Mononuclear cell (primary cell): Measurements from ENCODE around the gene FGGY. TPM values are rescaled to one million over a fixed set of nuclear protein-coding genes. Genes with fewer than 3 reads are reported as not detected.

Experiments
- H3K27me3 ChIP-seq: 2 replicates; pipeline ENCODE4 v1.6.0; 2011; ENCODE audit warnings: low read length, control low read depth; ENCODE audit not compliant: insufficient read depth
- H3K4me1 ChIP-seq: 2 replicates; pipeline ENCODE4 v1.5.1; 2011; ENCODE audit warnings: mild to moderate bottlenecking, low read length, control low read depth; ENCODE audit not compliant: insufficient read depth
- H3K4me3 ChIP-seq: 2 replicates; pipeline ENCODE4 v1.5.1; 2011; ENCODE audit warnings: mild to moderate bottlenecking, low read length, moderate library complexity
- H3K9me3 ChIP-seq: 2 replicates; pipeline ENCODE4 v1.5.1; 2011; ENCODE audit warnings: low read depth, mild to moderate bottlenecking, control low read depth, low read length
- total RNA-seq: library from RNA; depleted of rRNA; stranded (reverse); fragments of >200 nt; gene quantifications from one replicate; pipeline ENCODE4 v1.2.3, GENCODE V29; 2012

Gene FGGY
- total RNA-seq, 1 donor = 15.2 TPM

GRCh38 chr1:59693406-59693805 lies 396.5 kb downstream of the FGGY start:
- Histone ChIP-seq H3K4me1 (peaks cover 54% of the 10 kb centered on the region), H3K9me3 (no peaks in the 10 kb centered on the region), H3K27me3 (no peaks in the 10 kb centered on the region), H3K4me3 (no peak overlapping the region)

GRCh38 chr1:59695252-59695651 lies 398.4 kb downstream of the FGGY start:
- no peaks in the 10 kb centered on the region for H3K9me3 ChIP-seq
- no peak overlapping the region for H3K4me3 ChIP-seq
- H3K27me3 ChIP-seq = no peaks in the 10 kb centered on the region
- H3K4me1 ChIP-seq = peaks cover 48% of the 10 kb centered on the region

- peaks cover 48% of the 10 kb centered on the region for H3K4me1 ChIP-seq
- H3K4me3 ChIP-seq = no peak overlapping the region
Measured at GRCh38 chr1:59696421-59697115, 399.7 kb downstream of the FGGY start.

GRCh38 chr1:59697150-59697800 lies 400.4 kb downstream of the FGGY start:
- no peaks in the 10 kb centered on the region for H3K9me3 ChIP-seq
- no peaks in the 10 kb centered on the region for H3K27me3 ChIP-seq
- peaks cover 47% of the 10 kb centered on the region for H3K4me1 ChIP-seq
- H3K4me3 ChIP-seq = no peak overlapping the region

More at GRCh38 chr1:59696421-59697115, 399.7 kb downstream of the FGGY start:
- Histone ChIP-seq H3K27me3 (no peaks in the 10 kb centered on the region), H3K9me3 (no peaks in the 10 kb centered on the region)

GRCh38 chr1:59698386-59698785 lies 401.5 kb downstream of the FGGY start:
- Histone ChIP-seq H3K4me1 (peaks cover 36% of the 10 kb centered on the region), H3K27me3 (no peaks in the 10 kb centered on the region), H3K9me3 (no peaks in the 10 kb centered on the region), H3K4me3 (no peak overlapping the region)

- H3K27me3 ChIP-seq = no peaks in the 10 kb centered on the region
- H3K9me3 ChIP-seq = no peaks in the 10 kb centered on the region
- H3K4me3 ChIP-seq = no peak overlapping the region
- H3K4me1 ChIP-seq = peaks cover 32% of the 10 kb centered on the region
Measured at GRCh38 chr1:59699227-59699847, 402.4 kb downstream of the FGGY start.

GRCh38 chr1:59701376-59701775 lies 404.5 kb downstream of the FGGY start:
- H3K9me3 ChIP-seq = no peaks in the 10 kb centered on the region
- no peaks in the 10 kb centered on the region for H3K27me3 ChIP-seq
- peaks cover 30% of the 10 kb centered on the region for H3K4me1 ChIP-seq
- H3K4me3 ChIP-seq = no peak overlapping the region

GRCh38 chr1:59703226-59703917 lies 406.5 kb downstream of the FGGY start:
- Histone ChIP-seq H3K4me1 (peaks cover 11% of the 10 kb centered on the region), H3K4me3 (no peak overlapping the region), H3K9me3 (no peaks in the 10 kb centered on the region), H3K27me3 (no peaks in the 10 kb centered on the region)

- H3K9me3 ChIP-seq = no peaks in the 10 kb centered on the region
- H3K4me3 ChIP-seq = no peak overlapping the region
Measured at GRCh38 chr1:59703918-59704378, 407.1 kb downstream of the FGGY start.

GRCh38 chr1:59704716-59705115 lies 407.8 kb downstream of the FGGY start:
- peaks cover 4% of the 10 kb centered on the region for H3K4me1 ChIP-seq
- H3K9me3 ChIP-seq = no peaks in the 10 kb centered on the region

More at GRCh38 chr1:59703918-59704378, 407.1 kb downstream of the FGGY start:
- Histone ChIP-seq H3K27me3 (no peaks in the 10 kb centered on the region), H3K4me1 (peaks cover 5% of the 10 kb centered on the region)

GRCh38 chr1:59705466-59706302 lies 408.8 kb downstream of the FGGY start:
- H3K4me3 ChIP-seq = no peak overlapping the region
- no peaks in the 10 kb centered on the region for H3K27me3 ChIP-seq
- peaks cover 4% of the 10 kb centered on the region for H3K4me1 ChIP-seq
- no peaks in the 10 kb centered on the region for H3K9me3 ChIP-seq

More at GRCh38 chr1:59704716-59705115, 407.8 kb downstream of the FGGY start:
- H3K4me3 ChIP-seq = no peak overlapping the region
- H3K27me3 ChIP-seq = no peaks in the 10 kb centered on the region

GRCh38 chr1:59706303-59706599 lies 409.4 kb downstream of the FGGY start:
- Histone ChIP-seq H3K27me3 (no peaks in the 10 kb centered on the region), H3K4me3 (no peak overlapping the region), H3K9me3 (no peaks in the 10 kb centered on the region)

GRCh38 chr1:59707178-59707791 lies 410.4 kb downstream of the FGGY start:
- H3K4me3 ChIP-seq = no peak overlapping the region
- H3K27me3 ChIP-seq = no peaks in the 10 kb centered on the region
- H3K4me1 ChIP-seq = peaks cover 4% of the 10 kb centered on the region
- H3K9me3 ChIP-seq = no peaks in the 10 kb centered on the region

More at GRCh38 chr1:59706303-59706599, 409.4 kb downstream of the FGGY start:
- peaks cover 4% of the 10 kb centered on the region for H3K4me1 ChIP-seq

- H3K4me3 ChIP-seq = no peak overlapping the region
- H3K27me3 ChIP-seq = no peaks in the 10 kb centered on the region
- H3K4me1 ChIP-seq = peaks cover 4% of the 10 kb centered on the region
- H3K9me3 ChIP-seq = no peaks in the 10 kb centered on the region
Measured at GRCh38 chr1:59709333-59709732, 412.4 kb downstream of the FGGY start.
